A673 (cell line): ENCODE data around the gene NPFFR2. TPM values are rescaled to one million over a fixed set of nuclear protein-coding genes. Genes with fewer than 3 reads are reported as not detected.
A peak's percentile ranks its signal among the peaks of the same experiment; 100 is the strongest.

Experiments used
- Bru-seq: library from RNA; stranded (reverse); fragments of 400-500 nt; gene quantifications from one replicate; lab custom pipeline; 2021; lab: Mats Ljungman, UMichigan
- BruChase-seq, 2 experiments: library from RNA; stranded (reverse); fragments of 400-500 nt; gene quantifications; one replicate each; lab custom pipeline; 2021; lab: Mats Ljungman, UMichigan
- BruUV-seq: library from RNA; stranded (reverse); fragments of 400-500 nt; replicated peaks from 2 replicates; lab custom pipeline; 2021; lab: Mats Ljungman, UMichigan
- CTCF ChIA-PET: fragments of 300-600 bp; sonication (Branson Sonifier 250); formaldehyde crosslinking; loops from one replicate; lab custom pipeline; 2022; ENCODE audit warnings: antibody characterized with exemption; lab: Charles Lee
- POLR2A ChIA-PET: fragments of 300-600 bp; sonication (Branson Sonifier 250); formaldehyde crosslinking; loops from one replicate; lab custom pipeline; 2022; ENCODE audit warnings: antibody characterized with exemption; ENCODE audit not compliant: low non-redundant PET; lab: Charles Lee
- DNase-seq: peaks from one replicate; pipeline ENCODE4 v3.0.0-alpha.2; 2015; ENCODE audit warnings: low spot score
- H3K27ac ChIP-seq: fragments of 200-600 bp; sonication (generic); 2 replicates; pipeline ENCODE4 v1.5.1; 2016; ENCODE audit warnings: mixed run types, low read depth, mild to moderate bottlenecking, mixed read lengths, antibody characterized with exemption, low read length; ENCODE audit not compliant: poor library complexity, severe bottlenecking
- H3K27me3 ChIP-seq: fragments of 200-600 bp; sonication (generic); replicated peaks from 2 replicates; pipeline ENCODE4 v1.6.1; 2017; ENCODE audit warnings: mixed run types, low read depth, mild to moderate bottlenecking, mixed read lengths, antibody characterized with exemption, low read length; ENCODE audit not compliant: insufficient read depth, poor library complexity
- H3K36me3 ChIP-seq: fragments of 200-600 bp; sonication (generic); 2 replicates; pipeline ENCODE4 v1.6.1; 2016; ENCODE audit warnings: mixed run types, mild to moderate bottlenecking, mixed read lengths, antibody characterized with exemption, low read length; ENCODE audit not compliant: insufficient read depth, poor library complexity, severe bottlenecking
- H3K4me1 ChIP-seq: fragments of 200-600 bp; sonication (generic); 2 replicates; pipeline ENCODE4 v1.6.1; 2017; ENCODE audit warnings: mixed run types, mild to moderate bottlenecking, mixed read lengths, antibody characterized with exemption, low read length; ENCODE audit not compliant: insufficient read depth, poor library complexity, severe bottlenecking
- H3K4me3 ChIP-seq: fragments of 200-600 bp; sonication (generic); 2 replicates; pipeline ENCODE4 v1.5.1; 2016; ENCODE audit warnings: low read depth, mixed run types, mild to moderate bottlenecking, mixed read lengths, low read length; ENCODE audit not compliant: poor library complexity, severe bottlenecking
- H3K9me3 ChIP-seq: fragments of 200-600 bp; sonication (generic); 2 replicates; pipeline ENCODE4 v1.6.1; 2016; ENCODE audit warnings: mixed run types, low read depth, mild to moderate bottlenecking, mixed read lengths, antibody characterized with exemption, low read length; ENCODE audit not compliant: poor library complexity, severe bottlenecking
- CTCF ChIP-seq: fragments of 300-800, 200-600 bp; sonication (generic); conservative IDR thresholded peaks from 2 replicates; pipeline ENCODE4 v1.5.1; 2017; ENCODE audit warnings: low read depth, mild to moderate bottlenecking, antibody characterized with exemption, low read length, moderate library complexity, mixed read lengths
- EZH2 ChIP-seq: fragments of 200-600 bp; sonication (generic); IDR thresholded peaks from 2 replicates; pipeline ENCODE4 v1.6.1; 2017; ENCODE audit warnings: borderline replicate concordance, low read depth, mild to moderate bottlenecking, mixed read lengths, antibody characterized with exemption, low read length; ENCODE audit not compliant: poor library complexity, severe bottlenecking
- intact Hi-C: fragments of 100-400 bp; cut with micrococcal nuclease; formaldehyde crosslinking; loops from one replicate; pipeline ENCODE4 v1.10.0; 2022; ENCODE audit not compliant: unreplicated experiment
- long read RNA-seq: library from polyadenylated mRNA; stranded (forward); transcript quantifications from one replicate; pipeline ENCODE4 v2.0.0, GENCODE V29; 2022
- total RNA-seq: library from RNA; stranded (reverse); gene quantifications from 2 replicates; pipeline ENCODE4 v1.2.3, GENCODE V29; 2021

The NPFFR2 gene
- total RNA-seq, result not detected in 2 replicates
- not detected for Bru-seq, nascent RNA
- not detected for BruChase-seq, experiment 1, labeled RNA remaining after a 2-hour chase
- percentile 2 among the genes with signal in this experiment for BruChase-seq, experiment 2, labeled RNA remaining after a 6-hour chase
- long read RNA-seq, result 0 reads

- Histone ChIP-seq H3K9me3 (no peaks in the 10 kb centered on the region), H3K27ac (no peak within 1 kb of the TSS), H3K4me3 (no peak within 1 kb of the TSS), H3K27me3 (no peaks in the 10 kb centered on the region), H3K36me3 (no peaks in the 10 kb centered on the region), H3K4me1 (no peaks in the 10 kb centered on the region)
- TF ChIP-seq EZH2 (no peak), CTCF (no peak)
- CTCF ChIA-PET, result no interaction called here
- BruUV-seq, result no TSS peak
- POLR2A ChIA-PET, result no interaction called here
- intact Hi-C loops, result no loop called here
- DNase-seq, result no peak
These were observed at the start of gene NPFFR2 for GRCh38 chr4:72031868-72032608. TSS of gene NPFFR2 (plus strand) at chr4:72032000. CDS start at chr4:72128592, 96,592 bp downstream.

GRCh38 chr4:71992571-71993312, 39.1 kb upstream of the NPFFR2 start:
- ChIA-PET CTCF (no interaction called here), POLR2A (no interaction called here)
- TF ChIP-seq EZH2 (no peak), CTCF (no peak)
- no peak overlapping the region for H3K4me3 ChIP-seq
- no peaks in the 10 kb centered on the region for H3K27me3 ChIP-seq
- BruUV-seq, result no TSS peak
- H3K4me1 ChIP-seq, result no peaks in the 10 kb centered on the region
- H3K27ac ChIP-seq, result no peak overlapping the region
- no peak for DNase-seq
- intact Hi-C loops, result no loop called here
- H3K36me3 ChIP-seq, result no peaks in the 10 kb centered on the region
- no peaks in the 10 kb centered on the region for H3K9me3 ChIP-seq

- Histone ChIP-seq H3K9me3 (no peaks in the 10 kb centered on the region), H3K36me3 (no peaks in the 10 kb centered on the region), H3K27me3 (no peaks in the 10 kb centered on the region), H3K4me3 (no peak overlapping the region), H3K27ac (no peak overlapping the region), H3K4me1 (no peaks in the 10 kb centered on the region)
- no TSS peak for BruUV-seq
- CTCF ChIA-PET, result no interaction called here
- TF ChIP-seq EZH2, result no peak
- TF ChIP-seq CTCF, result no peak
- no peak for DNase-seq
- POLR2A ChIA-PET, result no interaction called here
- intact Hi-C loops, result no loop called here
These were observed 37.2 kb upstream of the NPFFR2 start for GRCh38 chr4:71994559-71994958.
